Measurements from ENCODE around the gene TMUB2. TPM values are rescaled to one million over a fixed set of nuclear protein-coding genes. Genes with fewer than 3 reads are reported as not detected.

The TMUB2 gene
- total and polyA plus RNA-seq, 2 of the 13 experiments (the other 11 are each of a cell fraction or from before 2014, with no cell fraction given), result 26.9 to 50.8 TPM

DNA sequence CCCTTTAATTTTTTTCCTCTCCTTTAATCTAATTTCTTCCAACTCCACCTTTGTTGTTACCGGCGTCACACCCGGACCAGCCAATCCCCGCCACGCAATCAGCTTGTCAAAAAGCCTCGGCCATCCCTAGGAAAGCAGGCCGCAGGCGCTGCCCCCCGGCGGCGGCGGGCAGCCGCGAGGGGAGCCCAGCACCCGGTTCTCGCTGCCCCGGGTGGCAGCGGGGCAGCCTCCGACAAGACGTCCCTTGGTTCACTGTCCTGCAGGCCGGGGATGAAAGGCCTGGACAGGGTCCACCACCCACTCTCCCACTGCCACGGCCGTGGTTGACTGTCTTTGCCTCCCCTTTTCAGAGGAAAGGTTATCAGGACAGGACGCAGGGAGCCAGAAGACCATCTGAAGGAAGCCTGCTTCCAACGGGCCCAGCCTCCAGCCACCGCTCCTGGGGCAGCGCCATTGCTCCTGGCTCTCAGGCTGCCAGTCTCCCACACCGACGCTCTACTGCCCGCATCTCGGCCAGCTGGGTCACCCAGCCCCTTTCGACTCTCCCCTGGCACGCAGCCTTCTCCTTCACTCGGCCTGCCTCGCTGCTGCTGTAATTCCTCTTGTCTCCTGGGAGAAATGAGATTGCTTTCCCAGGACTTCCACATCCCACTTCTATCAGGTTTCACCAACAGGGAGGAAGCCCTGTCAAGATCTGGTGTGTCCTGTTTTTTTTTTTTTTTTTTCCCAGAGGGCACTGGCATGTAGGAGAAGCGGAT, 35.5 kb downstream of the TMUB2 start (continued):
- TF ChIP-seq IRF2 (CRISPR knock-in tag; IDR thresholded peaks at IDR 0.05) (no peak; the same call in 1 of the 2 replicates), ZNF567 (CRISPR knock-in tag; IDR thresholded peaks at IDR 0.05; ENCODE audit: borderline replicate concordance) (no peak), ZFP37 (CRISPR knock-in tag; IDR thresholded peaks at IDR 0.05; ENCODE audit: borderline replicate concordance) (0 out of 2 replicates have a peak, but pooled peaks have one; percentile 67), ZNF234 (CRISPR knock-in tag; conservative IDR thresholded peaks at IDR 0.05) (no peak), ATM (IDR thresholded peaks at IDR 0.05; ENCODE audit: borderline replicate concordance) (no peak), ZBTB21 (CRISPR knock-in tag; IDR thresholded peaks at IDR 0.05) (no peak), SOX13 (IDR thresholded peaks at IDR 0.05) (no peak), SOX13 (CRISPR knock-in tag; conservative IDR thresholded peaks at IDR 0.05 in 1 of 2, IDR thresholded peaks at IDR 0.05 in 1 of 2) (no peak), ZNF235 (CRISPR knock-in tag; IDR thresholded peaks at IDR 0.05; ENCODE audit: borderline replicate concordance) (no peak), KDM4B (CRISPR knock-in tag; IDR thresholded peaks at IDR 0.05) (0 out of 2 replicates have a peak, but pooled peaks have one; percentile 16), AHR (CRISPR knock-in tag; IDR thresholded peaks at IDR 0.05) (no peak), SIX4 (CRISPR knock-in tag; IDR thresholded peaks at IDR 0.05) (no peak), TBP (CRISPR knock-in tag; IDR thresholded peaks at IDR 0.05) (no peak), ZNF441 (CRISPR knock-in tag; IDR thresholded peaks at IDR 0.05; ENCODE audit: borderline replicate concordance) (no peak), RAD21 (CRISPR knock-in tag; IDR thresholded peaks at IDR 0.05) (peak; percentile 21; the same call in 1 of the 2 replicates), MTA3 (CRISPR knock-in tag; IDR thresholded peaks at IDR 0.05) (no peak), ZNF431 (CRISPR knock-in tag; IDR thresholded peaks at IDR 0.05; ENCODE audit: borderline replicate concordance, low read depth) (no peak)
- TF ChIP-seq, protein P1, sequence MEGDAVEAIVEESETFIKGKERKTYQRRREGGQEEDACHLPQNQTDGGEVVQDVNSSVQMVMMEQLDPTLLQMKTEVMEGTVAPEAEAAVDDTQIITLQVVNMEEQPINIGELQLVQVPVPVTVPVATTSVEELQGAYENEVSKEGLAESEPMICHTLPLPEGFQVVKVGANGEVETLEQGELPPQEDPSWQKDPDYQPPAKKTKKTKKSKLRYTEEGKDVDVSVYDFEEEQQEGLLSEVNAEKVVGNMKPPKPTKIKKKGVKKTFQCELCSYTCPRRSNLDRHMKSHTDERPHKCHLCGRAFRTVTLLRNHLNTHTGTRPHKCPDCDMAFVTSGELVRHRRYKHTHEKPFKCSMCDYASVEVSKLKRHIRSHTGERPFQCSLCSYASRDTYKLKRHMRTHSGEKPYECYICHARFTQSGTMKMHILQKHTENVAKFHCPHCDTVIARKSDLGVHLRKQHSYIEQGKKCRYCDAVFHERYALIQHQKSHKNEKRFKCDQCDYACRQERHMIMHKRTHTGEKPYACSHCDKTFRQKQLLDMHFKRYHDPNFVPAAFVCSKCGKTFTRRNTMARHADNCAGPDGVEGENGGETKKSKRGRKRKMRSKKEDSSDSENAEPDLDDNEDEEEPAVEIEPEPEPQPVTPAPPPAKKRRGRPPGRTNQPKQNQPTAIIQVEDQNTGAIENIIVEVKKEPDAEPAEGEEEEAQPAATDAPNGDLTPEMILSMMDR (CRISPR knock-in tag; IDR thresholded peaks at IDR 0.05), result peak; percentile 44
- TF ChIP-seq, protein P2, sequence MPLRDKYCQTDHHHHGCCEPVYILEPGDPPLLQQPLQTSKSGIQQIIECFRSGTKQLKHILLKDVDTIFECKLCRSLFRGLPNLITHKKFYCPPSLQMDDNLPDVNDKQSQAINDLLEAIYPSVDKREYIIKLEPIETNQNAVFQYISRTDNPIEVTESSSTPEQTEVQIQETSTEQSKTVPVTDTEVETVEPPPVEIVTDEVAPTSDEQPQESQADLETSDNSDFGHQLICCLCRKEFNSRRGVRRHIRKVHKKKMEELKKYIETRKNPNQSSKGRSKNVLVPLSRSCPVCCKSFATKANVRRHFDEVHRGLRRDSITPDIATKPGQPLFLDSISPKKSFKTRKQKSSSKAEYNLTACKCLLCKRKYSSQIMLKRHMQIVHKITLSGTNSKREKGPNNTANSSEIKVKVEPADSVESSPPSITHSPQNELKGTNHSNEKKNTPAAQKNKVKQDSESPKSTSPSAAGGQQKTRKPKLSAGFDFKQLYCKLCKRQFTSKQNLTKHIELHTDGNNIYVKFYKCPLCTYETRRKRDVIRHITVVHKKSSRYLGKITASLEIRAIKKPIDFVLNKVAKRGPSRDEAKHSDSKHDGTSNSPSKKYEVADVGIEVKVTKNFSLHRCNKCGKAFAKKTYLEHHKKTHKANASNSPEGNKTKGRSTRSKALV (CRISPR knock-in tag; IDR thresholded peaks at IDR 0.05), result peak; percentile 91
- TF ChIP-seq, protein P3, sequence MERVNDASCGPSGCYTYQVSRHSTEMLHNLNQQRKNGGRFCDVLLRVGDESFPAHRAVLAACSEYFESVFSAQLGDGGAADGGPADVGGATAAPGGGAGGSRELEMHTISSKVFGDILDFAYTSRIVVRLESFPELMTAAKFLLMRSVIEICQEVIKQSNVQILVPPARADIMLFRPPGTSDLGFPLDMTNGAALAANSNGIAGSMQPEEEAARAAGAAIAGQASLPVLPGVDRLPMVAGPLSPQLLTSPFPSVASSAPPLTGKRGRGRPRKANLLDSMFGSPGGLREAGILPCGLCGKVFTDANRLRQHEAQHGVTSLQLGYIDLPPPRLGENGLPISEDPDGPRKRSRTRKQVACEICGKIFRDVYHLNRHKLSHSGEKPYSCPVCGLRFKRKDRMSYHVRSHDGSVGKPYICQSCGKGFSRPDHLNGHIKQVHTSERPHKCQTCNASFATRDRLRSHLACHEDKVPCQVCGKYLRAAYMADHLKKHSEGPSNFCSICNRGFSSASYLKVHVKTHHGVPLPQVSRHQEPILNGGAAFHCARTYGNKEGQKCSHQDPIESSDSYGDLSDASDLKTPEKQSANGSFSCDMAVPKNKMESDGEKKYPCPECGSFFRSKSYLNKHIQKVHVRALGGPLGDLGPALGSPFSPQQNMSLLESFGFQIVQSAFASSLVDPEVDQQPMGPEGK (CRISPR knock-in tag; IDR thresholded peaks at IDR 0.05), result no peak
- TF ChIP-seq, protein P4, sequence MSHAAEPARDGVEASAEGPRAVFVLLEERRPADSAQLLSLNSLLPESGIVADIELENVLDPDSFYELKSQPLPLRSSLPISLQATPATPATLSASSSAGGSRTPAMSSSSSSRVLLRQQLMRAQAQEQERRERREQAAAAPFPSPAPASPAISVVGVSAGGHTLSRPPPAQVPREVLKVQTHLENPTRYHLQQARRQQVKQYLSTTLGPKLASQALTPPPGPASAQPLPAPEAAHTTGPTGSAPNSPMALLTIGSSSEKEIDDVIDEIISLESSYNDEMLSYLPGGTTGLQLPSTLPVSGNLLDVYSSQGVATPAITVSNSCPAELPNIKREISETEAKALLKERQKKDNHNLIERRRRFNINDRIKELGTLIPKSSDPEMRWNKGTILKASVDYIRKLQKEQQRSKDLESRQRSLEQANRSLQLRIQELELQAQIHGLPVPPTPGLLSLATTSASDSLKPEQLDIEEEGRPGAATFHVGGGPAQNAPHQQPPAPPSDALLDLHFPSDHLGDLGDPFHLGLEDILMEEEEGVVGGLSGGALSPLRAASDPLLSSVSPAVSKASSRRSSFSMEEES (CRISPR knock-in tag; IDR thresholded peaks at IDR 0.05), result no peak
- TF ChIP-seq, protein P5, sequence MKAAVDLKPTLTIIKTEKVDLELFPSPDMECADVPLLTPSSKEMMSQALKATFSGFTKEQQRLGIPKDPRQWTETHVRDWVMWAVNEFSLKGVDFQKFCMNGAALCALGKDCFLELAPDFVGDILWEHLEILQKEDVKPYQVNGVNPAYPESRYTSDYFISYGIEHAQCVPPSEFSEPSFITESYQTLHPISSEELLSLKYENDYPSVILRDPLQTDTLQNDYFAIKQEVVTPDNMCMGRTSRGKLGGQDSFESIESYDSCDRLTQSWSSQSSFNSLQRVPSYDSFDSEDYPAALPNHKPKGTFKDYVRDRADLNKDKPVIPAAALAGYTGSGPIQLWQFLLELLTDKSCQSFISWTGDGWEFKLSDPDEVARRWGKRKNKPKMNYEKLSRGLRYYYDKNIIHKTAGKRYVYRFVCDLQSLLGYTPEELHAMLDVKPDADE (CRISPR knock-in tag; IDR thresholded peaks at IDR 0.05), result no peak

Data from HepG2 (cell line).